ENCODE measurements around the gene ABCA13.

ABCA13 gene

DNA sequence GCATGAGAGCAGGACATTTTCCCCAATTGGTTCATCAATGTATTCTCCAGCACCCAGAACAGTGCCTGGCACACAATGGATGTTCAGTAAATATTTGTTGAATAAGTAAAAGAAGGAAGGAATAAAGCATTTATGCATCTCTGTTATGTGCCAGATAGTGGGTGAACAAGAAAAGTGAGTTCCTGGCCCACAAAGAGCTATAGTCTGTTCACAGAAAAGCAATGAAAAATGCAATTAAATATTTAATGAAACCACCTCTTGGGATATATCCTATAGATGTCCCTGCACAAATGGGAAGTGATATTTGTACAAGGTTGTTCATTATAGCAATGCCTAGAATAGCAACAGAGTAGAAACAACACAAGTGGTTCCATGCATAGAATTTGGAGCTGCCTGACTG, 2.1 kb downstream of the ABCA13 start:
- peak; percentile 95 for DNase-seq (ENCODE audit: low read depth)
- no peak for TF ChIP-seq CTCF (IDR thresholded peaks at IDR 0.05; ENCODE audit: control insufficient read depth, extremely low read depth, insufficient read depth)
- no peak overlapping the region for H3K4me3 ChIP-seq (ENCODE audit: low read depth, low read length)

- TF ChIP-seq CTCF (IDR thresholded peaks at IDR 0.05; ENCODE audit: control insufficient read depth, extremely low read depth, insufficient read depth) = no peak
- DNase-seq (ENCODE audit: low read depth) = no peak
- H3K4me3 ChIP-seq (ENCODE audit: low read depth, low read length) = no peak overlapping the region
Observed at GRCh38 chr7:48173756-48174382, 2.6 kb downstream of the ABCA13 start.

DNA sequence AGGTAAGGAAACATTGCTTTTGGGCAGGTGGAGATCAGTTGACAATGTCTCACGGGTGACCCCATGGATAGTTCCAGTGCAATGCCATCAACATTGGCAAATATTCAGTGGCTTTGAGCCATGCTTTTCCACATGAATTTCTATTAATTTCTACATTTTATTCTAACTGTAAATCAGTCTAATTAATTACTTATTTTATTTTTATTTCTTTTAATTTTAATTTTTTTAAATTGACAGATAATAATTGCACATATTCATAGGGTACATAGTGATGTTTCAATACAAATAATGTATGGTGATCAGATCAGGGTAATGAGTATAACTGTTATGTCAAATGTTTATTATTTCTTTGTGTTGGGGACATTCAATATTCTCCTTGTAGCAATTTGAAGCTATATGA, 3.8 kb downstream of the ABCA13 start:
- no peak overlapping the region for H3K4me3 ChIP-seq (ENCODE audit: low read depth, low read length)
- no peak for TF ChIP-seq CTCF (IDR thresholded peaks at IDR 0.05; ENCODE audit: control insufficient read depth, extremely low read depth, insufficient read depth)
- DNase-seq (ENCODE audit: low read depth) = no peak

DNA sequence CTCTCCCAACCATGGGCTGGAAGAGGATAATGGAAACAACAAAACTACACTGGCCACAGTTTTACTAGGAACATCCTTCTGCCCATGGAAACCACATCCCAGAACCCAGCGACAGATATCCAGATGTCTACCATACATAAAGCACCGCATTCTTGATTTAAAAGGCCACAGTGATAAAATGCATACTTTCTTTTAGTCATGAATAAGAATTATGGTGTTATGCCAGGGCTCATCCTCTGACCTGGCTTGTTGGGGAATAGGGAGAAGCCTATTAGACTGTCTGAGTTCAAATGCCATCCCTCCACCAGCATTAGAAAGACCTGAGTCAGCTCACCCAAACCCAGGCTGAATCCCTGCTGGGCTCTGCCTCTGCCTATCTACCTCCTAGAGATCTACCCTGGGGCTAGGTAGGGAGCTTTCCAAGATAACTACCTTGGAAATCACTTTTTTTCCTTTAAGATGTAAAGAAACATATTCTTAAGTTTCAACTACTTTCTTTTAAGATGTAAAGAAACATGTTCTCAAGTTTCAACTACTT, 5.2 kb downstream of the ABCA13 start:
- no peak for TF ChIP-seq CTCF (IDR thresholded peaks at IDR 0.05; ENCODE audit: control insufficient read depth, extremely low read depth, insufficient read depth)
- DNase-seq (ENCODE audit: low read depth) = no peak
- H3K4me3 ChIP-seq (ENCODE audit: low read depth, low read length) = no peak overlapping the region

DNA sequence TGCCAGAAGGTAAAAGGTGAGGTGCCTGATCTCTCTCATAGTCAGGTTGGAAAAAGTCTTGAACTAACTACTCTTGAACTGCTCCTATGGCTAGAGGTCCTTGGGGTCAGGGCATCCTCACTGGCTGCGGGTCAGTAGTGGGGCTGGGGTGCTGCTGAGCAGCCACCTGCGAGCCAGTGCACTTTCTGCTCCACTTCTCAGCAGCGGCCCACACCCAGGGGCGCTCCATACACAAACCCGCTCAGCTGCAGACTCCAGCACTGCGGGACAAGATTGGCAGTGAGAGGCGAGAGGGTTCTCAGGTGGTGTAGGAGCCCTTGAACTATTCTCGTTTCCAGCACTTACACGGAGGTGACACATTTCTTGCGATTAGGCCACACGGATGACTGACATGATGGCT, 6.0 kb downstream of the ABCA13 start:
- DNase-seq (ENCODE audit: low read depth) = no peak
- no peak overlapping the region for H3K4me3 ChIP-seq (ENCODE audit: low read depth, low read length)
- no peak for TF ChIP-seq CTCF (IDR thresholded peaks at IDR 0.05; ENCODE audit: control insufficient read depth, extremely low read depth, insufficient read depth)

DNA sequence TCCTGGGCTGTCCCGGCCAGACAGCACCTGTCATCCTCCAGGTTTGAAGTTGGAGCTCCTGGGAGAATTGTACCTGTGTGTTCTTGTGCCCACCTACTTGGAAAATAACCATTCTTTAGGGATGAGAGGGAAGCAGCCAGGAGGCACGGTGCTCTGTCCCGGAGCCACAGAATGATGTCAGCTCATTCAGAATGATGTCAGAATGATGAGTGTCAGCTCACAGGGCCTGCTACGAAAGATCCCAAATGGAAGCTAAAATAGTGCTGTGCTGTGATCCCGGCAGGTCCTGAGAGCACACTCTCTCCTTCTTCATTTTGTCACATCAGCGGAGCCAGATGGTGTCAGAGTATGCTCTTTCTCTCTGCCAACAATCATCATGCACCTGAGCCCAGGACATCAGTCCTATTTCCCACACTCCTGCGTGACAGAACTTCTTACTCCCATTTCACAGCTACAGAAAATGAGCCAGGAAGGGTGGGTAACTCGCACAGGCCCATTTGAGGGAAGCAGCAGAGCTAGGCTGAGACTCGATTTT, 8.3 kb downstream of the ABCA13 start:
- no peak for TF ChIP-seq CTCF (IDR thresholded peaks at IDR 0.05; ENCODE audit: control insufficient read depth, extremely low read depth, insufficient read depth)
- no peak overlapping the region for H3K4me3 ChIP-seq (ENCODE audit: low read depth, low read length)
- no peak for DNase-seq (ENCODE audit: low read depth)

- no peak for TF ChIP-seq CTCF (IDR thresholded peaks at IDR 0.05; ENCODE audit: control insufficient read depth, extremely low read depth, insufficient read depth)
- no peak overlapping the region for H3K4me3 ChIP-seq (ENCODE audit: low read depth, low read length)
- no peak for DNase-seq (ENCODE audit: low read depth)
Observed at GRCh38 chr7:48180981-48181380, 9.7 kb downstream of the ABCA13 start.

All from LNCaP clone FGC (cell line).